ENCODE results near the gene GOT1.

The GOT1 gene

GRCh38 chr10:99424656-99425055, 5.8 kb downstream of the GOT1 start:
- no peaks in the 10 kb centered on the region for H3K27me3 ChIP-seq (replicated peaks; ENCODE audit: control insufficient read depth, insufficient read depth, low read length, poor library complexity, severe bottlenecking)
- no peak for DNase-seq
- peaks cover under 1% of the 10 kb centered on the region for H3K4me1 ChIP-seq (ENCODE audit: control insufficient read depth, insufficient read depth, low read length, poor library complexity, severe bottlenecking)
- no peaks in the 10 kb centered on the region for H3K9me3 ChIP-seq (ENCODE audit: control insufficient read depth, low read length)
- no peak overlapping the region for H3K27ac ChIP-seq (ENCODE audit: insufficient read depth, low read length, poor library complexity, severe bottlenecking)
- H3K36me3 ChIP-seq (ENCODE audit: control insufficient read depth, insufficient read depth, low read length), result no peaks in the 10 kb centered on the region
- no peak overlapping the region for H3K4me3 ChIP-seq (ENCODE audit: insufficient read depth, low read depth, low read length, poor library complexity, severe bottlenecking)

- no peak for DNase-seq
These were observed 7.8 kb downstream of the GOT1 start for GRCh38 chr10:99422529-99423096.

GRCh38 chr10:99421233-99421739, 9.1 kb downstream of the GOT1 start:
- peaks cover 5% of the 10 kb centered on the region for H3K36me3 ChIP-seq (ENCODE audit: control insufficient read depth, insufficient read depth, low read length)
- DNase-seq, result no peak
- H3K9me3 ChIP-seq (ENCODE audit: control insufficient read depth, low read length), result no peaks in the 10 kb centered on the region
- H3K4me3 ChIP-seq (ENCODE audit: insufficient read depth, low read depth, low read length, poor library complexity, severe bottlenecking), result no peak overlapping the region
- no peak overlapping the region for H3K27ac ChIP-seq (ENCODE audit: insufficient read depth, low read length, poor library complexity, severe bottlenecking)
- H3K4me1 ChIP-seq (ENCODE audit: control insufficient read depth, insufficient read depth, low read length, poor library complexity, severe bottlenecking), result no peaks in the 10 kb centered on the region
- no peaks in the 10 kb centered on the region for H3K27me3 ChIP-seq (replicated peaks; ENCODE audit: control insufficient read depth, insufficient read depth, low read length, poor library complexity, severe bottlenecking)

More at GRCh38 chr10:99422529-99423096, 7.8 kb downstream of the GOT1 start:
- H3K27me3 ChIP-seq (replicated peaks; ENCODE audit: control insufficient read depth, insufficient read depth, low read length, poor library complexity, severe bottlenecking), result no peaks in the 10 kb centered on the region
- H3K4me1 ChIP-seq (ENCODE audit: control insufficient read depth, insufficient read depth, low read length, poor library complexity, severe bottlenecking), result no peaks in the 10 kb centered on the region
- H3K36me3 ChIP-seq (ENCODE audit: control insufficient read depth, insufficient read depth, low read length), result peaks cover 5% of the 10 kb centered on the region
- H3K27ac ChIP-seq (ENCODE audit: insufficient read depth, low read length, poor library complexity, severe bottlenecking), result no peak overlapping the region
- no peaks in the 10 kb centered on the region for H3K9me3 ChIP-seq (ENCODE audit: control insufficient read depth, low read length)
- no peak overlapping the region for H3K4me3 ChIP-seq (ENCODE audit: insufficient read depth, low read depth, low read length, poor library complexity, severe bottlenecking)

GRCh38 chr10:99419688-99420087, 10.7 kb downstream of the GOT1 start:
- Histone ChIP-seq H3K9me3 (ENCODE audit: control insufficient read depth, low read length) (no peaks in the 10 kb centered on the region), H3K4me3 (ENCODE audit: insufficient read depth, low read depth, low read length, poor library complexity, severe bottlenecking) (no peak overlapping the region), H3K4me1 (ENCODE audit: control insufficient read depth, insufficient read depth, low read length, poor library complexity, severe bottlenecking) (no peaks in the 10 kb centered on the region), H3K27ac (ENCODE audit: insufficient read depth, low read length, poor library complexity, severe bottlenecking) (no peak overlapping the region), H3K27me3 (replicated peaks; ENCODE audit: control insufficient read depth, insufficient read depth, low read length, poor library complexity, severe bottlenecking) (no peaks in the 10 kb centered on the region), H3K36me3 (ENCODE audit: control insufficient read depth, insufficient read depth, low read length) (peaks cover 5% of the 10 kb centered on the region)
- DNase-seq, result no peak

- H3K4me3 ChIP-seq (ENCODE audit: insufficient read depth, low read depth, low read length, poor library complexity, severe bottlenecking), result no peak overlapping the region
- H3K9me3 ChIP-seq (ENCODE audit: control insufficient read depth, low read length), result no peaks in the 10 kb centered on the region
- peaks cover 5% of the 10 kb centered on the region for H3K36me3 ChIP-seq (ENCODE audit: control insufficient read depth, insufficient read depth, low read length)
- no peaks in the 10 kb centered on the region for H3K4me1 ChIP-seq (ENCODE audit: control insufficient read depth, insufficient read depth, low read length, poor library complexity, severe bottlenecking)
- H3K27me3 ChIP-seq (replicated peaks; ENCODE audit: control insufficient read depth, insufficient read depth, low read length, poor library complexity, severe bottlenecking), result no peaks in the 10 kb centered on the region
- DNase-seq, result no peak
- no peak overlapping the region for H3K27ac ChIP-seq (ENCODE audit: insufficient read depth, low read length, poor library complexity, severe bottlenecking)
These were observed 11.4 kb downstream of the GOT1 start for GRCh38 chr10:99418910-99419624.

GRCh38 chr10:99412099-99412498, 18.3 kb downstream of the GOT1 start:
- no peaks in the 10 kb centered on the region for H3K4me1 ChIP-seq (ENCODE audit: control insufficient read depth, insufficient read depth, low read length, poor library complexity, severe bottlenecking)

GRCh38 chr10:99411546-99411945, 18.9 kb downstream of the GOT1 start:
- Histone ChIP-seq H3K4me3 (ENCODE audit: insufficient read depth, low read depth, low read length, poor library complexity, severe bottlenecking) (no peak overlapping the region), H3K4me1 (ENCODE audit: control insufficient read depth, insufficient read depth, low read length, poor library complexity, severe bottlenecking) (no peaks in the 10 kb centered on the region), H3K36me3 (ENCODE audit: control insufficient read depth, insufficient read depth, low read length) (peaks cover 6% of the 10 kb centered on the region), H3K27me3 (replicated peaks; ENCODE audit: control insufficient read depth, insufficient read depth, low read length, poor library complexity, severe bottlenecking) (no peaks in the 10 kb centered on the region), H3K27ac (ENCODE audit: insufficient read depth, low read length, poor library complexity, severe bottlenecking) (no peak overlapping the region), H3K9me3 (ENCODE audit: control insufficient read depth, low read length) (no peaks in the 10 kb centered on the region)
- DNase-seq, result no peak

More at GRCh38 chr10:99412099-99412498, 18.3 kb downstream of the GOT1 start:
- no peaks in the 10 kb centered on the region for H3K27me3 ChIP-seq (replicated peaks; ENCODE audit: control insufficient read depth, insufficient read depth, low read length, poor library complexity, severe bottlenecking)
- no peak overlapping the region for H3K4me3 ChIP-seq (ENCODE audit: insufficient read depth, low read depth, low read length, poor library complexity, severe bottlenecking)
- no peak overlapping the region for H3K27ac ChIP-seq (ENCODE audit: insufficient read depth, low read length, poor library complexity, severe bottlenecking)
- no peak for DNase-seq
- H3K36me3 ChIP-seq (ENCODE audit: control insufficient read depth, insufficient read depth, low read length), result peaks cover under 1% of the 10 kb centered on the region
- no peaks in the 10 kb centered on the region for H3K9me3 ChIP-seq (ENCODE audit: control insufficient read depth, low read length)

GRCh38 chr10:99410876-99411275, 19.5 kb downstream of the GOT1 start:
- no peaks in the 10 kb centered on the region for H3K27me3 ChIP-seq (replicated peaks; ENCODE audit: control insufficient read depth, insufficient read depth, low read length, poor library complexity, severe bottlenecking)
- peaks cover 12% of the 10 kb centered on the region for H3K36me3 ChIP-seq (ENCODE audit: control insufficient read depth, insufficient read depth, low read length)
- no peaks in the 10 kb centered on the region for H3K9me3 ChIP-seq (ENCODE audit: control insufficient read depth, low read length)
- H3K4me1 ChIP-seq (ENCODE audit: control insufficient read depth, insufficient read depth, low read length, poor library complexity, severe bottlenecking), result no peaks in the 10 kb centered on the region
- no peak overlapping the region for H3K4me3 ChIP-seq (ENCODE audit: insufficient read depth, low read depth, low read length, poor library complexity, severe bottlenecking)
- H3K27ac ChIP-seq (ENCODE audit: insufficient read depth, low read length, poor library complexity, severe bottlenecking), result no peak overlapping the region
- no peak for DNase-seq

- H3K36me3 ChIP-seq (ENCODE audit: control insufficient read depth, insufficient read depth, low read length), result peaks cover 18% of the 10 kb centered on the region
- no peaks in the 10 kb centered on the region for H3K9me3 ChIP-seq (ENCODE audit: control insufficient read depth, low read length)
- no peak overlapping the region for H3K4me3 ChIP-seq (ENCODE audit: insufficient read depth, low read depth, low read length, poor library complexity, severe bottlenecking)
- no peaks in the 10 kb centered on the region for H3K27me3 ChIP-seq (replicated peaks; ENCODE audit: control insufficient read depth, insufficient read depth, low read length, poor library complexity, severe bottlenecking)
- H3K27ac ChIP-seq (ENCODE audit: insufficient read depth, low read length, poor library complexity, severe bottlenecking), result no peak overlapping the region
- no peak for DNase-seq
- no peaks in the 10 kb centered on the region for H3K4me1 ChIP-seq (ENCODE audit: control insufficient read depth, insufficient read depth, low read length, poor library complexity, severe bottlenecking)
These were observed 20.3 kb downstream of the GOT1 start for GRCh38 chr10:99410146-99410545.

- Histone ChIP-seq H3K4me3 (ENCODE audit: insufficient read depth, low read depth, low read length, poor library complexity, severe bottlenecking) (no peak overlapping the region), H3K4me1 (ENCODE audit: control insufficient read depth, insufficient read depth, low read length, poor library complexity, severe bottlenecking) (no peaks in the 10 kb centered on the region), H3K36me3 (ENCODE audit: control insufficient read depth, insufficient read depth, low read length) (peaks cover 49% of the 10 kb centered on the region), H3K9me3 (ENCODE audit: control insufficient read depth, low read length) (no peaks in the 10 kb centered on the region), H3K27ac (ENCODE audit: insufficient read depth, low read length, poor library complexity, severe bottlenecking) (no peak overlapping the region), H3K27me3 (replicated peaks; ENCODE audit: control insufficient read depth, insufficient read depth, low read length, poor library complexity, severe bottlenecking) (no peaks in the 10 kb centered on the region)
- DNase-seq, result no peak
These were observed 24.3 kb downstream of the GOT1 start for GRCh38 chr10:99406149-99406548.
